GM12865 (cell line): ENCODE data around the gene SLC28A3.
"Not testable (repeated sequence)": the region's sequence is repeated elsewhere in the genome, so short reads cannot be mapped to it uniquely, and the experiment has no call there.

Experiments used
- DNase-seq: peaks from one replicate; pipeline ENCODE4 v3.0.0; 2010; ENCODE audit warnings: low read depth
- H3K4me3 ChIP-seq: 2 replicates; pipeline ENCODE4 v1.5.1; 2011; ENCODE audit warnings: mild to moderate bottlenecking, low read depth, low read length, control low read depth
- CTCF ChIP-seq: IDR thresholded peaks from 2 replicates; pipeline ENCODE4 v1.5.1; 2011; ENCODE audit warnings: low read length, control low read depth, low read depth, inconsistent platforms; ENCODE audit not compliant: insufficient read depth; ENCODE audit errors: missing control alignments

Gene SLC28A3

GRCh38 chr9:84340535-84340934 lies at the start of gene SLC28A3:
TSS of gene SLC28A3 (minus strand) at chr9:84340758. CDS start at chr9:84340633, 125 bp downstream.
- TF ChIP-seq CTCF: no peak
- DNase-seq: no peak
- H3K4me3 ChIP-seq: no peak within 1 kb of the TSS

DNA sequence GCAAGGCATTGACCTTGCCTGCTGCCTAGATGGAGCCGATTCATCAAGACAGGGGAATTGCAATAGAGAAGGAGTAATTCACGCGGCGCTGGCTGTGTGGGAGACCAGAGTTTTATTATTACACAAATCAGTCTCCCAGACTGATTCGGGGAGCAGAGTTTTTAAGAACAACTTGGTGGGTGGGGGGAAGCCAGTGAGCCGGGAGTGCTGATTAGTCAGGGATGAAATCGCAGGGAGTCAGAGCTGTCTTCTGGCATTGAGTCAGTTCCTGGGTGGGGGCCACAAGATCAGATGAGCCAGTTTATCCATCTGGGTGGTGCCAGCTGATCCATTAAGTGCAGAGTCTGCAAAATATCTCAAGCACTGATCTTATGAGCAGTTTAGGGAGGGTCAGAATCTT lies 49.7 kb upstream of the SLC28A3 start:
- not testable (repeated sequence) for H3K4me3 ChIP-seq, DNase-seq

GRCh38 chr9:84387821-84388220 lies 47.3 kb upstream of the SLC28A3 start:
- no peak for DNase-seq
- H3K4me3 ChIP-seq: no peak overlapping the region
- no peak for TF ChIP-seq CTCF

DNA sequence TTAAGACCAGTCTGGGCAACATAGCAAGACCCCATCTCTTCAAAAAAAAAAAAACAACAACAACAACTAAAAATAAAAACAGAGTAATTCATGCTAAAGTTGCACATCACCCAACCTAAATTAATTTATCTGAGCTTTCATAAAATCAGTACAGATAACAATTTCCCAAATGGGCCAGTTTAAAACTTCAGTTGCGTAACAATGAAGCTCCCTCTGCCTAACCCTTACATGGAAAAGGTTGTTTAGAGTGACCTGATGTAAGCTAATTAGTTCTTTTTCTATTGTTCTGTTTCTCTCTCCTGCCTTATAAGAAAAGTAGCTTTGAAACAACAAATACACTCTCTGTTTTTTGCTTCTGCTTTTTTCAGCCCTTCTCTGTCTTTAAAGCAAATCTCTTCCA lies 46.2 kb upstream of the SLC28A3 start:
- H3K4me3 ChIP-seq: no peak overlapping the region
- TF ChIP-seq CTCF: no peak
- DNase-seq: no peak

- H3K4me3 ChIP-seq: no peak overlapping the region
- DNase-seq: no peak
- TF ChIP-seq CTCF: no peak
These were observed 45.0 kb upstream of the SLC28A3 start for GRCh38 chr9:84385386-84386040.

GRCh38 chr9:84384617-84385016 lies 44.1 kb upstream of the SLC28A3 start:
- TF ChIP-seq CTCF: no peak
- no peak overlapping the region for H3K4me3 ChIP-seq
- DNase-seq: no peak

GRCh38 chr9:84383178-84383577 lies 42.6 kb upstream of the SLC28A3 start:
- no peak for TF ChIP-seq CTCF
- no peak for DNase-seq
- no peak overlapping the region for H3K4me3 ChIP-seq
